GM21717 (cell line): Measurements from ENCODE around the gene GPR161.
A peak's percentile ranks its signal among the peaks of the same experiment; 100 is the strongest.
"Not testable (repeated sequence)": the region's sequence is repeated elsewhere in the genome, so short reads cannot be mapped to it uniquely, and the experiment has no call there.

ENCODE experiments used
- ATAC-seq: cut with Tn5 transposase; IDR thresholded peaks from one replicate; pipeline ENCODE4 v1.9.1; 2021; ENCODE audit warnings: mild to moderate bottlenecking, moderate library complexity; ENCODE audit not compliant: unreplicated experiment

GPR161 gene

GRCh38 chr1:168089326-168089978 lies 47.3 kb downstream of the GPR161 start:
- no peak for ATAC-seq

- ATAC-seq: no peak
Observed at GRCh38 chr1:168088511-168089325, 48.0 kb downstream of the GPR161 start.

GRCh38 chr1:168087696-168088095 lies 49.0 kb downstream of the GPR161 start:
- no peak for ATAC-seq

GRCh38 chr1:168086438-168086837 lies 50.3 kb downstream of the GPR161 start:
- ATAC-seq: no peak

GRCh38 chr1:168085401-168085872 lies 51.3 kb downstream of the GPR161 start:
- ATAC-seq: no peak

GRCh38 chr1:168084396-168085231 lies 52.1 kb downstream of the GPR161 start:
- ATAC-seq: peak; percentile 65

GRCh38 chr1:168083456-168084325 lies 53.0 kb downstream of the GPR161 start:
- no peak for ATAC-seq

GRCh38 chr1:168082008-168082876 lies 54.5 kb downstream of the GPR161 start:
- ATAC-seq: peak; percentile 78

GRCh38 chr1:168081373-168082007 lies 55.2 kb downstream of the GPR161 start:
- no peak for ATAC-seq

- no peak for ATAC-seq
Observed at GRCh38 chr1:168079761-168080160, 57.0 kb downstream of the GPR161 start.

- ATAC-seq: no peak
Observed at GRCh38 chr1:168069384-168069783, 67.3 kb downstream of the GPR161 start.

- no peak for ATAC-seq
Observed at GRCh38 chr1:168065506-168065905, 71.2 kb downstream of the GPR161 start.

GRCh38 chr1:168064216-168064615 lies 72.5 kb downstream of the GPR161 start:
- ATAC-seq: no peak

- no peak for ATAC-seq
Observed at GRCh38 chr1:168057921-168058320, 78.8 kb downstream of the GPR161 start.

GRCh38 chr1:168057355-168057754 lies 79.4 kb downstream of the GPR161 start:
- ATAC-seq: no peak

- ATAC-seq: not testable (repeated sequence)
Observed at GRCh38 chr1:168056152-168056551, 80.6 kb downstream of the GPR161 start.

GRCh38 chr1:168054117-168054516 lies 82.6 kb downstream of the GPR161 start:
- ATAC-seq: no peak

- ATAC-seq: no peak
Observed at GRCh38 chr1:168053681-168054080, 83.0 kb downstream of the GPR161 start.

GRCh38 chr1:168050880-168051279 lies 85.8 kb downstream of the GPR161 start:
- no peak for ATAC-seq
